HTR-8/SVneo (cell line): ENCODE results near the gene BTBD1.
"Not testable (repeated sequence)": the region's sequence is repeated elsewhere in the genome, so short reads cannot be mapped to it uniquely, and the experiment has no call there.

Experiments used
- DNase-seq: peaks from one replicate; pipeline ENCODE4 v3.0.0; 2011; ENCODE audit warnings: low spot score, mixed read lengths; ENCODE audit not compliant: insufficient read length
- FAIRE-seq: peaks from 2 replicates; lab custom pipeline; 2011; peaks lifted over from hg19 to GRCh38; lab: Jason Lieb, UNC

The BTBD1 gene

GRCh38 chr15:83098079-83098478 is 31.0 kb upstream of the BTBD1 start:
- FAIRE-seq (no peak), DNase-seq (no peak)

- DNase-seq: no peak
- FAIRE-seq: no peak
Measured at GRCh38 chr15:83094583-83094982, 27.5 kb upstream of the BTBD1 start.

DNA sequence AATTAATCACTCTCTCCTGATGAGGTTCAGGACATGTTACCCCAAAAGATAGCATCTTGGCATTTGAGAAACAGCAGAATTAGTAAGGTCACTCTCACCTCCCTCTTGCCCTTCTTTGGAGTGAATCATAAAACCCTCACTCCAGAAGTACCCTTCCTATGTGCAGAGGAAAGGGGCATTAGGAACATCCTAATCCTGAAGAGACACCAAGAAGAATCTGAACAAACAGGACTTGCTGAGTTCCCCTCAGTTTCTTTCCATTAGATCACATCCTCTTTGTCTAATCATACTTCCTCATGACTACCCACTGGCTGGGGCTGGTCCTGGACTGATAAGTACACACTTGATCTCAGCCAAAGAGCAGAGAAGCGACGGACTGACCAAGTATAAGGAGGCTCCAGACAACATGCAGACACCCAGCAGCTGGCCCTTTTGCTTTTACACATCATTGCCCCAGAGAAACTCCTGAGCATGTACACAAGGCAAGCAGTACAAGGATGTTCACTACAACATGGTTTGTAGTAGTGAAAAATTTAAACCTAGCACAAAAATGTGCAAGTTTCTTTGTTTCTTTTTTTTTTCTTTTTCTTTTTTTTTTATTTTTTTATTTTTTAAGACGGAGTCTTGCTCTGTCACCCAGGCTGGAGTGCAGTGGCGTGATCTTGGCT is 25.4 kb upstream of the BTBD1 start:
- FAIRE-seq (no peak), DNase-seq (no peak)

- not testable (repeated sequence) for FAIRE-seq, DNase-seq
Measured at GRCh38 chr15:83091965-83092308, 24.9 kb upstream of the BTBD1 start.

- DNase-seq: no peak
- no peak for FAIRE-seq
Measured at GRCh38 chr15:83090465-83090864, 23.4 kb upstream of the BTBD1 start.

DNA sequence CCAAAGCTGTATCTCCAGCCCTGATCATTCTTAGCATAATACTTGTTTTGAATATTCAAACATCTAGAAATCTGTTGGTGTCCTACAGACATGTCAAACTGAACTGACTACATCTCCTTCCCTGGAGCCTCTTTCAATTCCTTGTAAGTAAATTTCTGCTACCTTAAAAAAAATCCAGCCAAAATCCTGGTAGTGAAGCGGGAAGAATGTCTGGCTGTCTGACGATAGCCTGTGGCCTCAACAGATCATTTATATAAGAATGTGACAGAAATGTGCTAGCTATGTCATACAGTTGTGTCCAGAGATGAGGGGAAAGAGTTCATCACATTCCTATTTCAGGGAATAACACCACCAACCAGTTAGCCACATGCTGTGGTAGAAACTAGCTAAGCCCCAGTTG is 21.8 kb upstream of the BTBD1 start:
- FAIRE-seq (no peak), DNase-seq (no peak)

GRCh38 chr15:83087576-83087975 is 20.5 kb upstream of the BTBD1 start:
- FAIRE-seq: no peak
- no peak for DNase-seq

DNA sequence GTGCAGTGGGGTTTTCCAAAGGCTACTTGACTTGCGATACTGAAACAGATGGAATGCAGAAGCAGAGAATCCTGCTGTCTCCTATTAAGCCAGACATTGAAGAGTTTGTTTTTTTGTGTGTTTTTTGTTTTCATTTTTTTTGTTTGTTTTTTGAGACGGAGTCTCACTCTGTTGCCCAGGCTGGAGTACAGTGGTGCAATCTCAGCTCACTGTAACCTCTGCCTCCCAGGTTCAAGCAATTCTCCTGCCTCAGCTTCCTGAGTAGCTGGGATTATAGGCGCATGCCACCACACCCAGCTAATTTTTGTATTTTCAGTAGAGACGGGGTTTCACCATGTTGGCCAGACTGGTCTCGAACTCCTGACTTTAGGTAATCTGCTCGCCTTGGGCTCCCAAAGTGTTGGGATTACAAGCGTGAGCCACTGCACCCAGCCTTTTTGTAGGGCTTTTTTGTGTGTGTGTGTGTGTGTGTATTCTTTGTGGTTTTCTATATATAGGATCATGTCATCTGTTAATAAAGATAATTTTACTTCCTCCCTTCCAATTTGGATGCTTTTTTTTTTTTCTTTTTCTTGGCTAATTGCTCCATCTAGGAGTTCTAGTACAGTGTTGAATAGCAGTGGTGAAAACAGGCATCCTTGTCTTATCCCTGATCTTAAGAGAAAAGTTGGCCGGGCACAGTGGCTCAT is 19.0 kb upstream of the BTBD1 start:
- DNase-seq, FAIRE-seq: not testable (repeated sequence)

DNA sequence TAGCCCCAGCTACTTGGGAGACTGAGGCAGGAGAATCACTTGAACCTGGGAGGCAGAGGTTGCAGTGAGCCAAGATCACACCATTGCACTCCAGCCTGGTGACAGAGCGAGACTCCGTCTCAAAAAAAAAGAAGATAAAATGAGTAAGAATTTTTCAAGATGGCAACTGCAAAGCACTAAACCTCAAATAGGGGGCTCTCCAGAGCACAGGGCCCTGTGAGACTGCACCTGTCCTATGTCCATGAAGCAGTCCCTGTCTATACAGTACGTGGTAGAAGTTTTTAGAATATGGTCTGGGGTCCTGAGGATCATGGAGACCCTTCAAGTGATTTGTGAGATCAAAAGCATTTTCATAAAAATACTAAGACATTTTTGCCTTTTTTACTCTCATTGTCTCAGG is 18.4 kb upstream of the BTBD1 start:
- not testable (repeated sequence) for FAIRE-seq, DNase-seq

DNA sequence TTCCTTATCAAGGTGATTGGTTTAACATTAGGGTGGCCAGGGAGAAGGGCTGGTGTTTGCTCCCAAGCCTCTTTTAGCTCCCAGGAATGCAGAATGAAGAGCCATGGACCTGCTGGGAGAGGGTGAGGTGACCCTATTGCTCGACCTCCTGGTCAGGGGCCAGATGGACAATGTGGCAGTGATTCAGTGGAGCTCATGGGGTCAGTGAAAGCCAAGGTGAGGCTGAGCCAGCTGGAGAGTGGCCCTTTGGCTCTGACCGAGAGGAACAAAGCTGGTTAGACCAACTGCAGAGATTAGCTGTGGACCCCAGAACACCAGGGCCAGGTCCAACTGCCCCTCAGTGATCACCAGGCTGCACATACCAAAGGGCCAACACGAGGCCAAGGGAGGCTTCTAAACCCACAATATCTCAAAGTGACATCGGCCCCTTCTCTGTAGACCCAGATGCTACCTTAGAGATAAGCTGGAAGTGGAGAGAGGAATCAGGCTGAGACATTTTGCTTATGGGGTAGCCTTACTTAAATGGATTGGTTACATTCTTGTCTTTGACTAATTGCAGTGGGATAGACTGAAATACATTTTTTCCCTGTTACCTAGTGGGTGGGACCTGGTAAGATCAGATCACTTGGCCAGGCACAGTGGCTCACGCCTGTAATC is 15.8 kb upstream of the BTBD1 start:
- DNase-seq (no peak), FAIRE-seq (no peak)

DNA sequence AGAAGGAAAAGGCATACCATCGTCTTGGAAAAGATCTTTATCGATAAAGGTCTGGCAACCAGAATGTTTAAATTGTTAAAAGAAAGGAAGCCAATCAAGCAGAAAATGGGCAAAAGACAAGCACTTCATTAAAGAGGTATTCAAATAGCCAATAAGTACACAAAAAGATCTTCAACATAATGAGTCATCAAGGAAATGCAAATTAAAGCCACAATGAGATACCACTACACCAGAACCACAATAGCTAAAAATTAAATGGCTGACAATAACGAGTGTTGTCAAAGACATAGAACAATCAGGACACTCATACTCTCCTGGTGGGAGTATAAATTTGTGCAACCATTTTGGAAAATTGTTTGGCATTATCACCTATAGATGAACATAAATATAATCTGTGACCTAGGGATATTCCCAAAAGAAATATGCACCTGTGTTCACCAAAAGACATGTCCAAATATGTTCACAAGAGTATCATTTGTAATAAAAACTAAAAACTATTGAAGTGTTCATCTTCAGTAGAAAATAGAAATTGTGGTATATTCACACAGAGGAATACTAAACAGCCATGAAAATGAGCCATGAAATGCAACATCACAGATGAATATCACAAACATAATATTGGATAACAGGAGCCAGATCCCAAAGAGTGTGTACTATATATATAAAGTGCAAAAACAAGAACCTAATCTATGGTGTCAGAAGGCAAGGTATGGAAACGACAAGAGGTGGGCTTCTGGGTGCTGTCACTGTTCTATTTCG is 14.4 kb upstream of the BTBD1 start:
- no peak for DNase-seq
- FAIRE-seq: no peak

GRCh38 chr15:83078712-83079111 is 11.7 kb upstream of the BTBD1 start:
- FAIRE-seq: no peak
- DNase-seq: no peak

GRCh38 chr15:83077491-83078230 is 10.6 kb upstream of the BTBD1 start:
- DNase-seq (no peak), FAIRE-seq (no peak)

DNA sequence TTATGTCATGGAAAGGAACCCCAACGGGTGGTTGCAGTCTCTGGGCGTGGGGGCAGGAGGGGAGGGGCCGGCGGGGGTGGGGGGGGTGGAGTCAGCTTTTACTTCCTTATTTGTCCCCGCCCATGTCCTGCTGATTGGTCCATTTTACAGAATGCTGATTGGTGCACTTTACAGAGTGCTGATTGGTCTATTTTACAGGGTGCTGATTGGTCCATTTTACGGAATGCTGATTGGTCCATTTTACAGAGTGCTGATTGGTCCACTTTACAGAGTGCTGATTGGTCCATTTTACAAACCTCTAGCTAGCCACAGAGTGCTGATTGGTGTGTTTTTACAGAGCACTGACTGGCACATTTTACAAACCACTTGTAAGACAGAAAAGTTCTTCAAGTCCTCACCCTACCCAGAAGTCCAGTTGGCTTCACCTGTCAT is 2.2 kb upstream of the BTBD1 start:
- not testable (repeated sequence) for DNase-seq, FAIRE-seq

DNA sequence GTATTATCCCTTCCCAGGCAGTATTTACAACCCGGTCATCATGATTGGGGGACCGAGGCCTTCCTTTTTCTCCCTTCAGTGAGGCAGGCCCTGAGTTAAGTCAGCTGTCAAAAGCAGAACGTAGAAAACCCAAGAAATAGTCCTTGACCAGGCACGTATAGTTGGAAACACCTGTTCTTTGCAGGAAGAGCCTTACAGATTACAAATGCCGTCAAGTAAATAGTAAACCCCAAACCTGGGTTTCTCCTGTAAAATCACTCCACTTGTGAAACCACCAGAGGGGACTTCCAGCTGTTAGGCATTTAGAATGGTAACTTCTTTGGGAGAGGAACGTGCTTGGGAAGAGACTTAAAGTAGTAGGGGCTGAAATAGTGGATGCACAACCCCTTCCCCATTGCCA is 1.0 kb upstream of the BTBD1 start:
- DNase-seq (no peak), FAIRE-seq (no peak)

DNA sequence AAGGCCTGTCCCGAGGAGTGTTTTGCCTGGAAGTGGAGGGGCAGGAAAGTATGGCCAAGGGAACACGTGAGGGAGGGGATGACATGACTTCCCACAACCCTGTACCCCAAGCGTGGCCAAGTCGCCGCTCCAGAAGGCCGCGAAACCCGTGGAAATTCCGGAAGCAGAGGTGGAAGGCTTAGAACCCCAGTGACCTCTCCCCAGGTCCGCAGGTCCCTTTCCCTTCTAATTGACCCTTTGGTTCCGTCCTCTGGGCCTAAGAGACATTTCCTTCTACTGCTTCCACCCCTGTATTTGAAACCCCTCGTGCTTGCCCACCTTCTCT is 548 bp upstream of the BTBD1 start:
- DNase-seq (no peak), FAIRE-seq (no peak)

- DNase-seq: no peak
- FAIRE-seq: no peak
Measured at GRCh38 chr15:83066034-83066733, 868 bp downstream of the BTBD1 start.

GRCh38 chr15:83065431-83065830 is 1.6 kb downstream of the BTBD1 start:
- DNase-seq: no peak
- FAIRE-seq: no peak

- FAIRE-seq: no peak
Measured at GRCh38 chr15:83064859-83065258, 2.2 kb downstream of the BTBD1 start.

GRCh38 chr15:83063551-83063950 is 3.5 kb downstream of the BTBD1 start:
- DNase-seq (no peak), FAIRE-seq (no peak)

More at GRCh38 chr15:83064859-83065258, 2.2 kb downstream of the BTBD1 start:
- DNase-seq: no peak
